A204.1 (cell line): ENCODE measurements around the gene WIF1.

Experiments
- FAIRE-seq: peaks from 2 replicates; lab custom pipeline; 2012; peaks lifted over from hg19 to GRCh38; lab: Jason Lieb, UNC

WIF1 gene

DNA sequence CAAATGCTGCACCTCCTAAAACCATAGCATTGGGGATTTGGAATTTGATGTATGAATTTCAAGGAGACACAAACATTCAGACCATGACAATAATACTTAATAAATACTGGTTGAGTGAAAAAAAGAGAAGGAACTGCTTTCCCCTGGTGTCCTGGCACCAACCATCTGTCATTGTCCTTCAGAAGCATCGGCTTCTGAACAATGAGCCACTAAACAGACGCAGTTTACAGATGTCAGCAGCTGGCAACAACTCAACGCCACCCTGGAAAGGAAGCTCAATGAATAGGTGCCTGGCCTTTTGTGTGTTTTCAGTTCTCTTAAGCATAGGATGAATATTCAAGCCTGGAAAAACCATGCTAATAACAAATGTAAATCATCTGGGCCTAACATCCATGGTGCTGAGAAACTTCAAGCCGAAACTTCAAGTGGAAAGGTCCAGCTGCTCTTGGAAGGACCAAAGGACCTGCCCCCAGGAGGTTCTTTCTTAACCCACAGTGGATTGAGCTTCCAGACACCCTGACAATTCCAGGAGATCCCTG lies 101.3 kb downstream of the WIF1 start:
- no peak for FAIRE-seq

DNA sequence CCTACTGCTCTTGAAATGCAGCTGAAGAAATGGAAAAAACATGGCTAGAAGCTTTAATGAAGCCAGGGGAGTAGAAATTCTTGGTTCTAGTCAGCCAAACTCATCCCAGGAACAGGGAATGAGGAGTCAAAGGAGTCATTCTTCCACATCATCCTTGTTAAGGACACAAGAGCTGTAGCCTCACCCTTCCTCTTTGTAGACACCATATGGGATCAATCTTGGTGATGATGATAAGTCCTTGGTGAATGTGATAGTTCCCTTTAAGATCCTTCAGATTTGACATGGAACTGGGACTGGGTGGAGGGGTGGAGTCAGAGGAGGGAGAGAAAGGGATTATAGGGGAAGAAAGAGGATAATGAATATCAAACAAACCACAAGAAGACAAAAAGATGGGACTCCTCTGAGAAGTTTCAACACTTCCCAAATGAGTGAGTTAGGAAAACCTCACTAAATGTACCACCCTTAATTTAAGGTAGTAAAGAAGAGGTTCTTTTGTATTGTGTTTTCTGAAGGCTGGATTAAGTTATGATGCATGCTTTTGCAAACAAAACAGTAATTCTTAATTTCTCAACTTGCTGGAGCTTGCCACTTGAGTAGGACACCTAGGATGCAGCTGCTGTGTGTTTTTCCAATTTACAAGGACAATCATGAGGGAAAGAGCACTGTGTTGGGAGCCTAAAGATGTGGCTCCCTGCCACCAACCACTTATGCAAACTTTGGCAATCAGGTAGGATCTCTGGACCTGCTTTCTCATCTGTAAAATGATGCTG lies 104.0 kb downstream of the WIF1 start:
- no peak for FAIRE-seq

DNA sequence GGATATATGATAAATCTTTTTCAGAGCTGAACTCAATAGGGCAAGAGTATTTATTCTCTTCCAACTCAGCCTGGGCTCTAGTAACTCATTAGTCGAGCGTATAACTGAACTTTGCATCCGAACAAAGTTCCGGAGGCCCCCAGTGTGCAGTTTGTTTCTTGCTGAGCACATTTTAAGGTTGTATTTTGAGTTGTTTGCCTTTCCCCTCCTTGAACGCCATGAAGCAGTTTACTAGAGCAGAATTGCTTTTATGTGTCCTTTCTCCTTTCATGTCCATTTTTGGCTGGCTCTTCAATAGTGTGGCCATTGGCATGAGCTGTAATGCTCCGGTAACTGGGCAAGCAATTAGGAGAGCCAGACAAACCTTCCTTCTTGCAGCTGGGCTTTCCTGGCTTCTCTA lies 105.3 kb downstream of the WIF1 start:
- no peak for FAIRE-seq

DNA sequence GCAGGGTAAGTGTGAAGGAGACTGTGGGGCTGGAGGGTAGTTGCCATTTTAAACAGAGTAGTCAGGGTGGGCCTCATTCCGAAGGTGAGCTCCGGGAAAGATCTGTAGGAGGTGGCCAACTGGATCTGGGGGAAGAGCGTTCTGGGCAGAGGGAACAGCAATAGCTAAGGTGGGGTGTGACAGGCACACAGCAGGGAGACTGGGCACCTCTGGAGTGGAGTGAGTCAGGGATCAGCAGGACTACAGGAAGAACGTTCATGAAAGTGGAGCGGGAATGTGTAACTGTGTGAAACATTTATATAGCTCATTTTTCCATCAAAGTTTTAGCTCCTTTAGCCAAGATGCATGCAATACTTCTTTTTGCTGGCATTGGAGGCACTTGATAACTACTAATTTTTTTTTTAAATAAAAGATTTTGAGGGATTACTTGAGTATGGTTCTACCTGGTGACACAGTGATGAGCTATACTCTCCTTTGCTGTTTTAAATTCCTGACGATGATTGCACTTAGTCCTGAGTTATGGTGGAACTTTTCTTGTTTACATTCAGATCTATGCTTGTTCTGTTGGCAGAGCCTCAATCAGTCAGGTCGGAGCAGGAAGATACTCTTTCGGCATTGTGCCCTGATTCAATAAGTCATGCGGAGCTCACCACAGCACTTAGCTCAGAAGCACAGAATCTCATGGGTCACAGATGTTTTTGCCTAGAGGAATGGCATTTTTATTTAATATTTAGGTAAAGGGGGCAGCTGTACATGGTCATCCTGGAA lies 106.4 kb downstream of the WIF1 start:
- FAIRE-seq, result no peak

DNA sequence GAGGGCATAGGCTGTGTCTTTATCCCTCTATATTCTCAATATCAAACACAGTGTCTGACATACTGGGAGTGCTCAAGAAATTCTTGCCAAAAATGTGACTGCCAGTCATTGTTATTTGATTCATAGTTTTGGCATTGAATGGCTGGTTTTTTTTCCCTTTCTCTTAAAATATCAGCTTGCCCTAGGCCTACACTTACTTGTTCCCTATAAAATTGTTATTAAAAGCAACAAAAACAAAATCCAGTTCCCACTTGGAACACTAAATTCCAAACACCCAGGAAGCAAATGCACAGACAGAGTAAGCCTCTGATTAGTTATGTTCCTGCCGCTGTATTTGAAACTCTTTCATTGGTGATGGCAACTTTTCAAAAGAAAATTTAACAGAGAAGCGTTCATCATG lies 110.7 kb downstream of the WIF1 start:
- FAIRE-seq, result no peak

DNA sequence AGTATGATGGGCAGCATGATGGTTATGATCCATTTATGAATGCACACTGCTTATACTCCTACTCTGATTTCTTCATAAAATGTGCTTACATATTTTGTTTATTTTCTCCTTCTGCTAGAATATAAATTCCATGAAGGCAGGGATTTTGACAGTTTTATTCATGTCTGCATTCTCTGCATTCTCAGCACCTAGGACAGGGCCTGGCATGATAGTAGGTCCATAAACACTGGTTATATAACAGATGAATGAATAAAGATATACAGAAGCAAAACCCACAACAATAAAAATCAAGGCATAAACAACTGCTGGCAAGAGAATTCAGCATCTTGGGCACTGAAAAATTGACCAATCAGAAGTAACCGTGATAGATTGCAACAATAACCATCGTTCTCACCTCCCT lies 115.4 kb downstream of the WIF1 start:
- FAIRE-seq, result no peak

DNA sequence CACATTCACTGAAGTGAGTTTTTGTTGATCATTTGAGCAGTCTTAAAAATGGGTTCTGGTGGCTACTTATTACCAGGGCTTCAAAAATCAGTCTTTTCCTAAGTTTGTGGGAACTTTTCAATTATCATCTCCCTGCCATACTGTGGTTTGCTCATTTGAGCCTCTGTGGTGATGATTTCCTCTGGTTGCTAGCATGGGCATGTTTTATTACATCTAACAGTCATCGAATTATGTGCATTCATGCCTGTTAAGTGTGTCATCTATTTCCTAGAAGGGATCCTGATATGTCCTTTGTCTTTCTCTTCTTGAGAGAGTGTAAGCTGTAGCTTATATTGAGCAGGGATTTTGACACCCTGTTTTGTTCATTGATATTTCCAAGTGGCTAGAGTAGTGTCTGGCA lies 116.8 kb downstream of the WIF1 start:
- FAIRE-seq, result no peak
